Right cardiac atrium (tissue), 5 donors: ENCODE measurements around the gene LDLRAP1. TPM values are rescaled to one million over a fixed set of nuclear protein-coding genes. Genes with fewer than 3 reads are reported as not detected.

Experiments used
- ATAC-seq, 2 donors: fragments of 200-7000 bp; cut with Tn5 transposase; one replicate each; pipeline versions ENCODE4 v1.8.0 to v1.9.1; 2020; ENCODE audit warnings: moderate library complexity in 2 of 2, mild to moderate bottlenecking in 1 of 2
- DNase-seq, 3 donors: peaks; one replicate each; pipeline ENCODE4 v3.0.0-alpha.2; 2020
- H3K27ac ChIP-seq: one replicate; pipeline ENCODE4 v1.5.1; 2013; ENCODE audit warnings: mild to moderate bottlenecking, low read length, control low read depth, moderate library complexity
- H3K27me3 ChIP-seq: one replicate; pipeline ENCODE4 v1.6.1; 2013; ENCODE audit not compliant: control insufficient read depth, insufficient read depth
- H3K4me1 ChIP-seq: one replicate; pipeline ENCODE4 v1.6.1; 2013; ENCODE audit warnings: low read length; ENCODE audit not compliant: control insufficient read depth, insufficient read depth
- H3K4me3 ChIP-seq: one replicate; pipeline ENCODE4 v1.5.1; 2013; ENCODE audit warnings: low read length, control low read depth
- H3K9me3 ChIP-seq: one replicate; pipeline ENCODE4 v1.6.1; 2013; ENCODE audit warnings: low read length; ENCODE audit not compliant: control insufficient read depth
- WGBS: extraction: QIAGEN DNeasy Blood & Tissue Kit; methylation state at CpG from one replicate; pipeline ENCODE4 v1.1.7; 2013; 5-methylcytosine and 5-hydroxymethylcytosine counted together
- intact Hi-C, 4 donors: fragments of 100-400 bp; cut with DNase I; formaldehyde crosslinking; loops; one replicate each; pipeline versions ENCODE4 v1.11.0 to v1.14.0; 2022 to 2023
- polyA plus RNA-seq: library from polyadenylated mRNA; stranded (reverse); fragments of 200-250 nt; gene quantifications from one replicate; pipeline ENCODE4 v1.2.3, GENCODE V29; 2013
- total RNA-seq, 4 donors: library from RNA; stranded (reverse); fragmentation: NEBNext Ultra II Directional; extraction: Animal tissue kit (Norgen Biotek cat#: 25700); gene quantifications; one replicate each; pipeline ENCODE4 v1.2.1, GENCODE V29; 2021
- donor health status: healthy with polysubstance abuse.
- donor health status: DM: no; HTN: yes; CAD: no.
- donor health status: DM: no; HTN: no; CAD: no.
- donor health status: DM: no; HTN: yes; CAD: no; lungs with severe emphysema.
- donor health status: DM: yes; HTN: yes; CAD: no.

Gene LDLRAP1
- total and polyA plus RNA-seq, 5 donors: 6.0 to 10.2 (median 8.7) TPM

DNA sequence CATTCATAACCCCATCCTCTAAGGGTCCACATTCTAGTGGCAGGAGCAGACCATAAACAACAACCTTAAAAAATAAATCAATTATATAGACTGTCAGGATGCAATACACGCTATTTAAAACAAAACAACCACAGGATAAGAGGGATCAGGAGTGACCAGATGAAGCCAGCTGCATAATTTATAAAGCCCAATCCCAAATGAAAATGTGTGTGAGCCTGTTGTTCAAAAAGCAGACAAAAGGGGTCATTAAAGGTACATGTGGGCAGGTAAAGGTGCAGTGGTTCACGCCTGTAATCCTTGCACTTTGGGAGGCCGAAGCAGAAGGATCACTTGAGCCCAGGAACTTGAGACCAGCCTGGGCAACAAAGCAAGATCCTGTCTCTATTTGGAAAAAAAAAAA is 10.4 kb upstream of the LDLRAP1 start:
- ATAC-seq: no peak
- no peak for DNase-seq

DNA sequence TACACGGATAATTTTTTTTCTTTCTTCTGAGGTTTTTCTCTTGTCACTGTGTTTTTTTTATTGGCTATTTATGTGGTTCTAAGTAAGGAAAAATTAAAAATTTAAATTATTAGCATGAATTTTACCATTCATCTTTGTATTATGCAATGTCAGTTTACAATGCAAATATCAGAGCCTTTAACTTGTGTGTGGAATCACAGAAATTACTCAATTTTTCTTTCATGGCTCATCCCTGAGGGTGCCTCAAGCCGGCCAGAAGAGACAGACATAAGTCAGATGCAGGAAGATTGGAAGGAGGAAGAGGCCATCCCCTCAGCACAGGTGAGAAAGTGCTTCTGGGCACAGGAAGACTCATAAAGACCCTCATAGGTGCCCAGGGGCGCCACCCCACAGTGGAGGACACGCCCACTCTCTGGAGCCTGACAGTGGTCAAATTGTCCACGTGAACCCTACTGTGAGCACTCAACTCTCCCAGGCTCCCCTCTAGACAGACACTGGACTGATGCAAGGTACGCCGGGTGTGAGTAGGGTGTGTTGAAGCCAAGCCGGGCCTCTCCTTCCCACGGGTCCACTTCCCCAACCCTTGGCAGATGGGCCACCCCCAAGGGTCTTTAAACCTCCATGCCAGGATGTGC is 9.5 kb upstream of the LDLRAP1 start:
- Histone ChIP-seq H3K4me3 (no peak overlapping the region), H3K4me1 (no peaks in the 10 kb centered on the region), H3K9me3 (no peaks in the 10 kb centered on the region), H3K27me3 (no peaks in the 10 kb centered on the region), H3K27ac (no peak overlapping the region)
- DNase-seq (no peak), ATAC-seq (no peak)
- intact Hi-C loops: no loop called here
- WGBS: 80% methylated on average over 9 of the region's 9 CpGs

More for the DNA sequence above, 10.4 kb upstream of the LDLRAP1 start:
- Histone ChIP-seq H3K4me1 (no peaks in the 10 kb centered on the region), H3K9me3 (no peaks in the 10 kb centered on the region), H3K4me3 (no peak overlapping the region), H3K27me3 (no peaks in the 10 kb centered on the region), H3K27ac (no peak overlapping the region)
- intact Hi-C loops: no loop called here
- WGBS: 90% methylated on average over 3 of the region's 3 CpGs

DNA sequence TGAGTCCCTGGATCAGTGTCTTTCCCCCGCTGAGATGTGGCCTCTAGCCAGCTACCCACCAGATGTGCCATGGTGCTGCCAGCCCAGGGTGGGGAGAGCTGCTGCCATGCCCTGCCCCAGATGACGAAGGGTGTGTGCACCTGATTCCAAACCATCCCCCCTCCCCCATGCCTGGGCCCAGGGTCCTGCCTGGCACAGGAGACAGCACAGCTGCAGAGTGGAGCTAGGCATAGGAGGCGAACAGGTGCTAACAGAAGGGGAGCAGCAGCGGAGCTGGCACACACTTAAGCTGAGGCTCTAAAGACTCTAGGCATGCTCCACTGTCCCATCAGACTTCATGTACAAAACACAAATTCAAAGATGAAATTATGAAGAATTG is 9.0 kb upstream of the LDLRAP1 start:
- intact Hi-C loops: no loop called here
- no peak for ATAC-seq
- DNase-seq: no peak
- Histone ChIP-seq H3K4me3 (no peak overlapping the region), H3K27me3 (no peaks in the 10 kb centered on the region), H3K9me3 (no peaks in the 10 kb centered on the region), H3K27ac (no peak overlapping the region), H3K4me1 (no peaks in the 10 kb centered on the region)
- 96% methylated on average over 4 of the region's 4 CpGs for WGBS

DNA sequence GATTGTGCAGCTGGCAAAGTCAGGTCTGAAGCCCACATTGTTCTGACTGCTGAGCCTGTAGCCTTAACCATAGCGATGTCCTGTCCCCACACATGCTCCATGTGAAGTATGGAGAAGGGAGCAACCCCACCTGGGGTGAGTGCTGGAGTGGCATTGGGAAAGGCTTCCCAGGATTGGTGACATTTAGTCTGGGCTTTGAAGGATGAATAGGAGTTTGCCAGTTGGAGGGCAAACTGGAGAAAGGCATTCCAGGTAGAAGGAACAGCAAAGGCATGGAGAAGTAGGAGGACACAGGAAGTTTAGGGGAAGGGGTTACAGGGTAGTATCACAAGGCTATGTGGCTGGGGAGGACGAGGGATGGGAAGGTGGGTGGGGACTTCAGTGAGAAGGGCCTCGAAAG is 7.3 kb upstream of the LDLRAP1 start:
- no peak for DNase-seq
- no peak for ATAC-seq
- H3K27me3 ChIP-seq: no peaks in the 10 kb centered on the region
- H3K27ac ChIP-seq: no peak overlapping the region
- no peaks in the 10 kb centered on the region for H3K9me3 ChIP-seq
- H3K4me3 ChIP-seq: no peak overlapping the region
- H3K4me1 ChIP-seq: no peaks in the 10 kb centered on the region
- intact Hi-C loops: no loop called here
- 87% methylated on average over 3 of the region's 3 CpGs for WGBS

DNA sequence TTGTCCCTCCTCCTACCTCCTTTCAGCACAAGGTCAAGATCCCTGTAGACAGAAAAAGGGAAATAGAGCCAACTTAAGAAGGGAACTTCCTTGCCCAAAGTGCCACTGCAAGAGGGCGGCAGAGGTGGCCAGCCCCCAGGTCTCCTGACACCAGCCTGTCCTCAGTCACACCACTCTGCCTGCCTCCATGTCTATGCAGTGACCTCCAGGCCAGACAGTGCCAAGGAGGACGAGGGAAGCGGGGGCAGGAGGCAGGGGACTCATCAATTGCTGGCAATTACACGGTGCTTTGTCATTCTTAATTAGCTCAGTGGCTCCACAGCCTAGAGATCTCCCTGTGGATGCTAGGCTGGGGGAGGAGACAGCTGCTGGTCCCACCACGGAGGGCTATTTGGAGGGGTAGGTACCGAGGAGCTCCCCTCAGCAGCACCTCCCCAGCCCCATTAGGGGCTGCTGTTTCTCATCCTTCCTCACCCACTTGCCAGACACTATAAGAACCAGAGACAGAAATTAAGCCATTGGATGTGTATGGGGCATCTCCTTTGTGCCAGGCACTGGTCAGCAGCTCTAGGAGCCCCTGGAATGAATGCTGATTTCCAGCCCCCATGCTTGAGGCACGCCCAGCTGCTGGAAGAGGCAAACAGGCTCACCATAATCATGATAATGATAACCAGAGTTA is 6.1 kb upstream of the LDLRAP1 start:
- DNase-seq (no peak), ATAC-seq (no peak)
- Histone ChIP-seq H3K27ac (no peak overlapping the region), H3K4me3 (no peak overlapping the region), H3K9me3 (no peaks in the 10 kb centered on the region), H3K27me3 (no peaks in the 10 kb centered on the region), H3K4me1 (no peaks in the 10 kb centered on the region)
- 56% methylated on average over 7 of the region's 7 CpGs for WGBS
- intact Hi-C loops: no loop called here

DNA sequence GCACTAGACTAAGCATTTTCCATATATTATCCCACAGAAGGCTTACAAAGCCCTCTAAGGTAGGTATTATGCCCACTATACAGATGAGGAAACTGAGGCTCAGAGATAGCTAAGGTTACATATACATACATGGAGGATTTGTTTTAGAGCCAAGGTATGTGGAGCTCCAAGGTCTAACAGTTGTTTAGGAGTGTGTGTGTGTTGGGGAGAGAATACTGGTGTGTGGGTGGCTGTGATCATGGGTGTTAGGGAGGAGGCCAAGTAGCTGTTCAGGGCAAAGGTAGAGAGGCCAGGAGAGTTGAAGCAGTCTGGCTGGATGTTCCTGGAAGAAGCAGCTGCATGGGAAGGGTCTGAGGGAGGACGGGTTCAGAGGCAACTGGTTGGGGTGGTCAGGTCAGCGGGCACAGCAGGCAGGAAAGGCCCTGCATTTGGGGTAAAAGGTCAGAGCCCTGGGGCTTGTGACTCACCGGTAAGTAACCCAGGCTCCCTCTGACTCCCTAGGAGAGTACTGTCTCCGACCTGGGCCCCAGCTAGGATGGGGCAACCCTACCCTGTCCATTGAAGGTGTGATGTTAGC is 5.1 kb upstream of the LDLRAP1 start:
- whole genome bisulfite sequencing: 76% methylated on average over 4 of the region's 4 CpGs
- no peaks in the 10 kb centered on the region for H3K4me1 ChIP-seq
- ATAC-seq (no peak), DNase-seq (no peak)
- no peak overlapping the region for H3K27ac ChIP-seq
- no peaks in the 10 kb centered on the region for H3K27me3 ChIP-seq
- no peak overlapping the region for H3K4me3 ChIP-seq
- H3K9me3 ChIP-seq: no peaks in the 10 kb centered on the region
- intact Hi-C loops: no loop called here

DNA sequence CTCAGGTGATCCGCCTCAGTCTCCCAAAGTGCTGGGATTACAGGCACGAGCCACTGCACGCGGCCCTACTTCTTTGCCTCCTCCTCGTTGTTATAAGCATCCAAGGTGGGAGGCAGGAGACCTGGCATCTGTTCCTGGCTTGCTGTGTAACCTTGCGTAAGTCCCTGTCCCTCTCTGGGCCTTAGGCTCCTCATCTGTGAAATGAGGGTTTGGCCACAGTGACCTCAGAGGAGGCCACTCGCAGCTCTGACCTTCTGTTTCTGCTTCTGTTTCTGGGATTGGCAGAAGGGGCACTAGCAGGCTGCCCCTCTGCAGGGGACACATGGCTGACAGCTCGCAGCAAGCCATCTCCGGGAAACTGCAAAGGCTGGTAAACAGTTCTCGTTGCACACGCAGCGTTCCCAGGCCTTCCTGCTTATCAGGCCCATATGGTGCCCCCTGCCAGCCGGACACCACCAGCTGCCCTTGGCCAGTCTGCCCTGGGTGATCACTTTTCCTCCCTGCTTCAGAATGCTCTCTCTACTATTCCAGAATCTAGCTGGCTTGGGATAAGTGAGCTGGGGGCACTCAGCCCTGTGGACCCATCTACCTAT is 2.6 kb upstream of the LDLRAP1 start:
- Histone ChIP-seq H3K27me3 (no peaks in the 10 kb centered on the region), H3K27ac (no peak overlapping the region), H3K4me1 (no peaks in the 10 kb centered on the region), H3K9me3 (no peaks in the 10 kb centered on the region), H3K4me3 (no peak overlapping the region)
- DNase-seq (no peak), ATAC-seq (no peak)
- 88% methylated on average over 13 of the region's 13 CpGs for WGBS
- intact Hi-C loops: loop anchor here in 1 of 4 donors (10.0 kb wide), 1 partner anchor 274 kb away; the partner anchor contains the start of gene MTFR1L

DNA sequence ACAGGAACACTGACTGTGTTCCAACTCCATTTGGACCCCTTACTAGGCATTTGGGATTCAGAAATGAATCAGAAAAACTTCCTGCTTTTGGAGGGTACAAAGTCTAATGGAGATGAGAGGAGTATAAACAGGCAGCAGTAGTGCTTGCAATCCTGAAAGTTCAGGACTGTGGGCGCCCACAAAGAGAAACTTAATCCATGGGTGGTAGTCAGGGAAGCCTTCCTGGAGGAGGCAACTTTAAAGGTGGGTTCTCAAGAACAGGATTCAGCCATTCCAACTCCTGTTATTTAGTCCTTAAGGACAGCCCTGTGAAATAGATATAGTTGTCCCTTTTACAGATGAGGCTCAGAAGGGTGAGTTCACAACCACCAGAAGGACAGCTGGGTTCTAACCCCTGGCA is 2.0 kb upstream of the LDLRAP1 start:
- no peak for DNase-seq
- Histone ChIP-seq H3K27me3 (no peaks in the 10 kb centered on the region), H3K4me1 (no peaks in the 10 kb centered on the region), H3K27ac (no peak overlapping the region), H3K9me3 (no peaks in the 10 kb centered on the region), H3K4me3 (no peak overlapping the region)
- intact Hi-C loops: loop anchor here in 1 of 4 donors (10.0 kb wide), 1 partner anchor 273 kb away; the partner anchor contains the start of gene MTFR1L
- ATAC-seq: no peak
- 86% methylated on average over 1 of the region's 1 CpG for WGBS

DNA sequence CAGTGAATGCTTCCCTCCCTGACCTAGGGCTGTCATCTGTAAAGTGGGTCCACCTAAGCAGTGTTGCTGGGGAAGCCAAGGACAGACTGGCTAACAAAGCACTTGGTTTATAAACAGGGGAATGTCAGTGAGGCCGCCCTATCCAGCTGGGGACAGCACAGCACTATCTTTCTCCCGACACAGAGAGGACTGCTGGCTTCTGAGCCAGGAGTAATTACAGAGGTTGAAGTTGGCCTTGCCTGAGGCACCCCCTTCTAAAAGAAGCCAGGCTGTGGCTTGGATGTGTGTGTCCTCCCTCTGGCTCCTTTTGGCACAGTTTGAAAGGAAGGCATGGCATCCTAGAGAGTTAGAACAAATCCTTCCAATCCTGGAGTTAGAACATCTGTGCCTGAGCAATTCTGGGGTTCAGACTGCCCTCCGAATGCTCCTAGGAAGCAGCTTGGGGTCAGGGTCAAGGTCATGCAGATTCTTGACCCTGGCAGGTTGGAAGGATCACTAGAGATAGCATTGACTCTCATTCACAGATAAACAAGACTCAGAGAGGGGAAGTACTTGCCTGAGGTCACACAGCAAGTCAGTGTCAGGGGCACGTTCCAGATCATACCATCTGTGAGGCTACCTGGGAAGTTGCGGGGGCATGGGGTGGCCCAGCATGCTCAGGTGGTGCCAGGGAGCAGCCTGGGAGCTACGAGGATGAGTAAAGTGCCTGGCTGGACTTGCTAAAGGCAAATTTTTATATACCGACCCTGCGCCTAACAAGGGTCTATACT is 1.3 kb upstream of the LDLRAP1 start:
- Histone ChIP-seq H3K27ac (no peak overlapping the region), H3K4me1 (no peaks in the 10 kb centered on the region), H3K9me3 (no peaks in the 10 kb centered on the region), H3K27me3 (no peaks in the 10 kb centered on the region), H3K4me3 (no peak overlapping the region)
- ATAC-seq: no peak
- DNase-seq: no peak
- intact Hi-C loops: loop anchor here in 1 of 4 donors (10.0 kb wide), 1 partner anchor 273 kb away; the partner anchor contains the start of gene MTFR1L
- WGBS: 71% methylated on average over 8 of the region's 8 CpGs

DNA sequence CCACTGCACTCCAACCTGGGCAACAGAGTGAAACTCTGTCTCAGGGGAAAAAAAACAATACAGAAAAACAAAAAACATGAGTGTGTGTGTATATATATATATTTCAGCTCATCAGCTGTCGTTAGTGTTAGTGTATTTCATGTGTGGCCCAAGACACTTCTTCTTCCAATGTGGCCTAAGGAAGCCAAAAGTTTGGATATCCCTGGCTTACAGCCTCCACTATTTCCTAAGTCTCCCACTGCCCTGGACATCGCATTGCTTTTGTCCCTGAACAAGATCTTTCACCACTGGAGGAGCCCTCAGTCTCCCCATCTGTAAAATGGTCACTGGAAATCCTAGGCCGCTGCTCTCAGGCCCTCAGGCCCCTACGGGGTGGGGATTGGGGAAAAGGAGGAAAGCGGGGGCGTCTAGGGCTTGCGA is 391 bp upstream of the LDLRAP1 start:
- WGBS: 20% methylated on average over 7 of the region's 7 CpGs
- no peak for ATAC-seq
- Histone ChIP-seq H3K27me3 (no peaks in the 10 kb centered on the region), H3K4me1 (no peaks in the 10 kb centered on the region), H3K4me3 (peak overlapping the region; percentile 73), H3K27ac (no peak overlapping the region), H3K9me3 (no peaks in the 10 kb centered on the region)
- DNase-seq: no peak
- intact Hi-C loops: loop anchor here in 1 of 4 donors (10.0 kb wide), 1 partner anchor 272 kb away; the partner anchor contains the start of gene MTFR1L
